ENCODE results near the gene PHETA1.

DNA sequence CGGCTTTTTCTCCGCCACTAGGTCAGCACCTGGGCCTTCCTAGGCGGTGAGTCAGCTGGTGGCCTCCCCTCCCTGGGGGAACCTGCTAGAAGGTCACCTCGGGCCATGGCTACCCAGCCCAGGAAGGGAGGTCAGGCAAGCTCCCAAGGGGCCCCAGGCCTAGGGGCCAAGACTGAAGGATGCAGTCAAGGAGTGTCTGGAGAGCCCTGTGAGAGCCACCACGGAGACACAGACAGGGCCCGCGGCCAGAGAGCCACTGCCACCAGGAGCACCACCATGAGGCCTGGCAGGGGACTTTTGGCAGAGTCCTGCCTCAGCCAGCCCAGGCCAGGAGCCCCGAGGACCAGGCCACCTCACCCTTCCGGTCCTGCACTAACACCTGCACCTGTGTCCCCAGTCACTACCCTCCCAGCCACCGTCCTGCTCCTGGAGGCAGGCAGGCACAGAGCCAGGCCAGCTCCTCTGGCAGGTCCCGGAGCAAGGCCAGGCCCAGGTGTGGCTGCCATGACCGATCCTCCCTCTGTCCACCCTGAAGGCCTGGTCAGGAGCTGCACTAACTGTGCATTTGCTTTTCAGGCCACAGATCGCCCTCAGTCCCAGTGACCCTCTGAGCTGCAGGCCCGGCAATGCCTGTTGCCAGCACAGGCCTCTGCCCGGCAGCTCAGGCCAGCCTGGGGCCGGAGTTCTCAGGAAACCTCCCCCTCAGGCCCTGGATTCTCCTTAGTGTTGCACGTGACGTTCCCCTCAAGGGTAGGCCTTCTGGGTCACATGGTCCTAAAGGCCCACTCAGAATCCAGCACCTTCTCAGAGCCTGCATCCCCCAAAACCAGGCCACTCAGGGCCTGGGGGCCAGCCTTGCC lies 6.9 kb downstream of the PHETA1 start:
- TF ChIP-seq POLR2AphosphoS5 (IDR thresholded peaks at IDR 0.05; ENCODE audit: low read depth, low read length) (no peak), POLR2A (IDR thresholded peaks at IDR 0.05; ENCODE audit: low read depth, low read length) (no peak)
